GM12878 (cell line): ENCODE measurements around the gene NFYC. TPM values are rescaled to one million over a fixed set of nuclear protein-coding genes. Genes with fewer than 3 reads are reported as not detected.

Experiments
- BCL11A ChIP-seq: IDR thresholded peaks from 2 replicates; pipeline ENCODE4 v1.6.1; 2011; ENCODE audit warnings: low read depth, low read length
- EP300 ChIP-seq, 2 experiments: fragments of 150-350 bp in 1 of 2; IDR thresholded peaks; 2 replicates each; pipeline ENCODE4 v1.6.1; 2011 to 2012; ENCODE audit warnings: low read depth in 2 of 2, low read length in 2 of 2, borderline replicate concordance in 1 of 2, improper control_type of control experiment in 1 of 2, inconsistent platforms in 1 of 2; ENCODE audit not compliant: control insufficient read depth in 1 of 2
- ESRRA ChIP-seq: IDR thresholded peaks from 2 replicates; pipeline ENCODE4 v1.6.1; 2012; ENCODE audit warnings: mild to moderate bottlenecking, low read length, improper control_type of control experiment
- GATAD2B ChIP-seq: fragments of 450-650 bp; conservative IDR thresholded peaks from 2 replicates; pipeline ENCODE4 v1.6.1; 2017; ENCODE audit warnings: low read depth, mild to moderate bottlenecking, moderate library complexity
- HDAC6 ChIP-seq: fragments of 200-600 bp; sonication (generic); IDR thresholded peaks from one replicate; pipeline ENCODE4 v1.8.0; 2017; ENCODE audit warnings: antibody characterized with exemption; ENCODE audit not compliant: unreplicated experiment
- MEF2A ChIP-seq: IDR thresholded peaks from 2 replicates; pipeline ENCODE4 v1.6.1; 2011; ENCODE audit warnings: low read depth, mild to moderate bottlenecking, low read length, moderate library complexity; ENCODE audit not compliant: insufficient read depth
- MTA2 ChIP-seq: fragments of 450-650 bp; IDR thresholded peaks from 2 replicates; pipeline ENCODE4 v1.6.1; 2016; ENCODE audit warnings: low read depth, mild to moderate bottlenecking, moderate library complexity
- MXI1 ChIP-seq: fragments of 150-350 bp; IDR thresholded peaks from 2 replicates; pipeline ENCODE4 v1.6.1; 2011; ENCODE audit warnings: low read depth, mild to moderate bottlenecking, inconsistent platforms, low read length, improper control_type of control experiment
- NRF1 ChIP-seq: conservative IDR thresholded peaks from 2 replicates; pipeline ENCODE4 v1.6.1; 2011; ENCODE audit warnings: mild to moderate bottlenecking, low read depth, low read length, improper control_type of control experiment
- POLR2A ChIP-seq: IDR thresholded peaks from 2 replicates; pipeline ENCODE4 v1.6.1; 2011; ENCODE audit warnings: low read depth, mild to moderate bottlenecking, low read length
- POLR2AphosphoS5 ChIP-seq: IDR thresholded peaks from 2 replicates; pipeline ENCODE4 v1.6.1; 2011; ENCODE audit warnings: mild to moderate bottlenecking, low read length, inconsistent platforms
- RCOR1 ChIP-seq: conservative IDR thresholded peaks from 2 replicates; pipeline ENCODE4 v1.6.1; 2012; ENCODE audit warnings: low read depth, low read length, improper control_type of control experiment
- RFX5 ChIP-seq: IDR thresholded peaks from 2 replicates; pipeline ENCODE4 v1.6.1; 2011; ENCODE audit warnings: low read depth, low read length, improper control_type of control experiment
- SUZ12 ChIP-seq: fragments of 200-600 bp; sonication (generic); IDR thresholded peaks from one replicate; pipeline ENCODE4 v1.6.1; 2018; ENCODE audit warnings: antibody characterized with exemption, mild to moderate bottlenecking; ENCODE audit not compliant: unreplicated experiment
- YY1 ChIP-seq: IDR thresholded peaks from 2 replicates; pipeline ENCODE4 v1.6.1; 2011; ENCODE audit warnings: low read depth, mild to moderate bottlenecking, low read length
- ZNF217 ChIP-seq: fragments of 450-650 bp; IDR thresholded peaks from 2 replicates; pipeline ENCODE4 v1.6.1; 2017; ENCODE audit warnings: antibody characterized with exemption, mild to moderate bottlenecking
- ZSCAN29 ChIP-seq: fragments of 450-650 bp; IDR thresholded peaks from 2 replicates; pipeline ENCODE4 v1.6.1; 2017; ENCODE audit warnings: mild to moderate bottlenecking, moderate library complexity
- polyA plus RNA-seq, 11 experiments: library from polyadenylated mRNA; depleted of rRNA in 4 of 11; unstranded in 6 of 11; stranded (reverse) in 5 of 11; fragments of >200 nt; fragmentation: Nextera tagmentation in 4 of 11; fragmentation: Illumina TruSeq in 1 of 11; extraction: Ambion mirVana in 4 of 11; extraction: Trizol in 1 of 11; gene quantifications; 1 replicate in 1 of 11; 2 replicates in 10 of 11; pipeline versions ENCODE4 v1.2.1 to v1.2.3, GENCODE V29; 2011 to 2016; ENCODE audit warnings: inconsistent platforms in 2 of 11, missing spikeins in 2 of 11, low read depth in 1 of 11
- total RNA-seq, 4 experiments: library from RNA; depleted of rRNA in 3 of 4; stranded (reverse); fragments of >200 nt in 3 of 4; fragmentation: Illumina TruSeq in 1 of 4; extraction: Trizol in 1 of 4; gene quantifications; 2 replicates each; pipeline versions ENCODE4 v1.2.1 to v1.2.3, GENCODE V29; 2013 to 2021
- TF ChIP-seq, protein P1 (sequence below): fragments of 450-650 bp; IDR thresholded peaks from 2 replicates; pipeline ENCODE4 v1.6.1; 2017; ENCODE audit warnings: mild to moderate bottlenecking, moderate library complexity
- TF ChIP-seq, protein P2 (sequence below): fragments of 450-650 bp; IDR thresholded peaks from 2 replicates; pipeline ENCODE4 v1.6.1; 2016; ENCODE audit warnings: mild to moderate bottlenecking
- TF ChIP-seq, protein P3 (sequence below): fragments of 450-650 bp; IDR thresholded peaks from 2 replicates; pipeline ENCODE4 v1.6.1; 2017; ENCODE audit warnings: borderline replicate concordance

The NFYC gene
- total and polyA plus RNA-seq, 10 of the 15 experiments (the other 5 are each of a cell fraction or from before 2014, with no cell fraction given), result 4.3 to 84.2 (median 58.3) TPM

DNA sequence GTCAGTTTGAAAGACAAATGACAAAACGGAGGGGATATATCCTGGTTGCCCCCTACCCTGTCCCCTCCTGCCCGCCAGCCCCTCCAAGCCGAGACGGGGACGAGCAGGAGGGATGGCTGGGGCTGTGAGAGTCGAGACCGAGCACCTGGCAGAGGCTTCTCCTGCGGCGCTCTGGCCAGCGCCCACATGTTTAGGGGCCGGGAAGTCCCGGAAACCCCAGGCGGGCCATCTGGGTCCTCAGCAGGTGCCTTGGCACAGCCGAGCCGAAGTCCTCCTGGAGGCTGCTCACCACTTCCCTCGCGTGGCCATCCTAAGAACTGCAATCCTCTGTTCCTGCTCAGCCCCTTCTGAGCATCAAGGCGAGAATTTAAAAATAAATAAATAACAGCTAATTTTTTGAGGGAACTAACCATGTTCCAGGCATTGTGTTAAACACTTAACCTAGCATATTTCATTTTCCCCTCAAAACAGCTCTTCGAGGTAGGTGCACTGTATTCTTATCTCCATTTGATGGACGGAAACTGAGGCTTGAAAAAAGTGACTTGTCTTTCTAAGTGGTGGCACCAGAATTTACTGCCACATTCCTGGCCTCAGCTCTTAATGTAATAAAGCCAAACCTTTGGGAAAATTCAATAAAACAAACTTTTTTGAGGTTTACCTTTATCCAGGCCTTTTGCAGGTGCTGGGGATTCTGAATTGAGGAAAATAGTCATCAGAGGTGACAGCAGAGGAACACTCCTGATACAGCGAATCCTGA lies 22.6 kb upstream of the NFYC start (continued):
- TF ChIP-seq, protein P1, sequence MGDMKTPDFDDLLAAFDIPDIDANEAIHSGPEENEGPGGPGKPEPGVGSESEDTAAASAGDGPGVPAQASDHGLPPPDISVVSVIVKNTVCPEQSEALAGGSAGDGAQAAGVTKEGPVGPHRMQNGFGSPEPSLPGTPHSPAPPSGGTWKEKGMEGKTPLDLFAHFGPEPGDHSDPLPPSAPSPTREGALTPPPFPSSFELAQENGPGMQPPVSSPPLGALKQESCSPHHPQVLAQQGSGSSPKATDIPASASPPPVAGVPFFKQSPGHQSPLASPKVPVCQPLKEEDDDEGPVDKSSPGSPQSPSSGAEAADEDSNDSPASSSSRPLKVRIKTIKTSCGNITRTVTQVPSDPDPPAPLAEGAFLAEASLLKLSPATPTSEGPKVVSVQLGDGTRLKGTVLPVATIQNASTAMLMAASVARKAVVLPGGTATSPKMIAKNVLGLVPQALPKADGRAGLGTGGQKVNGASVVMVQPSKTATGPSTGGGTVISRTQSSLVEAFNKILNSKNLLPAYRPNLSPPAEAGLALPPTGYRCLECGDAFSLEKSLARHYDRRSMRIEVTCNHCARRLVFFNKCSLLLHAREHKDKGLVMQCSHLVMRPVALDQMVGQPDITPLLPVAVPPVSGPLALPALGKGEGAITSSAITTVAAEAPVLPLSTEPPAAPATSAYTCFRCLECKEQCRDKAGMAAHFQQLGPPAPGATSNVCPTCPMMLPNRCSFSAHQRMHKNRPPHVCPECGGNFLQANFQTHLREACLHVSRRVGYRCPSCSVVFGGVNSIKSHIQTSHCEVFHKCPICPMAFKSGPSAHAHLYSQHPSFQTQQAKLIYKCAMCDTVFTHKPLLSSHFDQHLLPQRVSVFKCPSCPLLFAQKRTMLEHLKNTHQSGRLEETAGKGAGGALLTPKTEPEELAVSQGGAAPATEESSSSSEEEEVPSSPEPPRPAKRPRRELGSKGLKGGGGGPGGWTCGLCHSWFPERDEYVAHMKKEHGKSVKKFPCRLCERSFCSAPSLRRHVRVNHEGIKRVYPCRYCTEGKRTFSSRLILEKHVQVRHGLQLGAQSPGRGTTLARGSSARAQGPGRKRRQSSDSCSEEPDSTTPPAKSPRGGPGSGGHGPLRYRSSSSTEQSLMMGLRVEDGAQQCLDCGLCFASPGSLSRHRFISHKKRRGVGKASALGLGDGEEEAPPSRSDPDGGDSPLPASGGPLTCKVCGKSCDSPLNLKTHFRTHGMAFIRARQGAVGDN, result peak; percentile 77
- TF ChIP-seq ZNF217 (no peak), ZSCAN29 (no peak), GATAD2B (peak; percentile 78), RFX5 (no peak), ESRRA (no peak), RCOR1 (no peak), POLR2AphosphoS5 (no peak), MEF2A (no peak), EP300 (IDR thresholded peaks at IDR 0.05; ENCODE audit: borderline replicate concordance in 1 of 2, control insufficient read depth in 1 of 2, low read depth in 2 of 2, low read length in 2 of 2) (0 out of 4 replicates have a peak, but pooled peaks of 1 of the 2 experiments have one; percentile 34), YY1 (peak; percentile 67; the same call in 1 of the 2 replicates), MXI1 (no peak), NRF1 (no peak), POLR2A (no peak), BCL11A (no peak), HDAC6 (no peak), MTA2 (no peak), SUZ12 (no peak)
- TF ChIP-seq, protein P2, sequence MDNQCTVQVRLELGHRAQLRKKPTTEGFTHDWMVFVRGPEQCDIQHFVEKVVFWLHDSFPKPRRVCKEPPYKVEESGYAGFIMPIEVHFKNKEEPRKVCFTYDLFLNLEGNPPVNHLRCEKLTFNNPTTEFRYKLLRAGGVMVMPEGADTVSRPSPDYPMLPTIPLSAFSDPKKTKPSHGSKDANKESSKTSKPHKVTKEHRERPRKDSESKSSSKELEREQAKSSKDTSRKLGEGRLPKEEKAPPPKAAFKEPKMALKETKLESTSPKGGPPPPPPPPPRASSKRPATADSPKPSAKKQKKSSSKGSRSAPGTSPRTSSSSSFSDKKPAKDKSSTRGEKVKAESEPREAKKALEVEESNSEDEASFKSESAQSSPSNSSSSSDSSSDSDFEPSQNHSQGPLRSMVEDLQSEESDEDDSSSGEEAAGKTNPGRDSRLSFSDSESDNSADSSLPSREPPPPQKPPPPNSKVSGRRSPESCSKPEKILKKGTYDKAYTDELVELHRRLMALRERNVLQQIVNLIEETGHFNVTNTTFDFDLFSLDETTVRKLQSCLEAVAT, result 0 out of 2 replicates have a peak, but pooled peaks have one; percentile 18
- TF ChIP-seq, protein P3, sequence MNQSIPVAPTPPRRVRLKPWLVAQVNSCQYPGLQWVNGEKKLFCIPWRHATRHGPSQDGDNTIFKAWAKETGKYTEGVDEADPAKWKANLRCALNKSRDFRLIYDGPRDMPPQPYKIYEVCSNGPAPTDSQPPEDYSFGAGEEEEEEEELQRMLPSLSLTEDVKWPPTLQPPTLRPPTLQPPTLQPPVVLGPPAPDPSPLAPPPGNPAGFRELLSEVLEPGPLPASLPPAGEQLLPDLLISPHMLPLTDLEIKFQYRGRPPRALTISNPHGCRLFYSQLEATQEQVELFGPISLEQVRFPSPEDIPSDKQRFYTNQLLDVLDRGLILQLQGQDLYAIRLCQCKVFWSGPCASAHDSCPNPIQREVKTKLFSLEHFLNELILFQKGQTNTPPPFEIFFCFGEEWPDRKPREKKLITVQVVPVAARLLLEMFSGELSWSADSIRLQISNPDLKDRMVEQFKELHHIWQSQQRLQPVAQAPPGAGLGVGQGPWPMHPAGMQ, result no peak
